ENCODE measurements around the gene MEX3D. TPM values are rescaled to one million over a fixed set of nuclear protein-coding genes. Genes with fewer than 3 reads are reported as not detected.

Gene MEX3D
- total and polyA plus RNA-seq, 2 experiments from 2014 or later, result 6.6 to 38.7 TPM

DNA sequence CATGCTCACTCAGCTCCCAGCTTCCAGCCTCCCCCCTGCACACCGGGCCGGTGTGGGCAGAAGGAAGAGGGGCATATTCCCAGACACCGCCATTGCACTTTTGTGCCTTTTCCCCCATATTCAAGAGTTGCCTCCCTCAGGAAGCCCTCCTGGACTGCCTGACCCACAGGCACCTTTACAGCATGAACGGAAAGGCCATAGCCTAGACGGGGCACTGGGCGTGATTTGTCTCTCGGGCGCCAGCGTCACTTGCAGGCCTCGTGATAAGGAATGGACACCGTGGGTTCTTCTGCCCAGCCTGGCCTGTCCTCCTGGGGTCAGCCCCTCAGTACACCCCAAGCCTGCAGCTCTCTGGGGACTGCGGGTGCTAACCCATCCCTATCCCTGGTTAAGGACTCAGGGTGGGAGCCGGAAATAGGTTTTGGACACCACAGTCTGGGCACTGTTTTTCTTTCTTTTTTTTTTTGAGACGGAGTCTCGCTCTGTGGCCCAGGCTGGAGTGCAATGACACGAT, 38.1 kb upstream of the MEX3D start:
- peak overlapping the region; percentile 76 for H3K4me2 ChIP-seq
- H3K36me3 ChIP-seq (replicated peaks; ENCODE audit: insufficient read depth, low read depth), result no peaks in the 10 kb centered on the region
- peaks cover 15% of the 10 kb centered on the region for H4K20me1 ChIP-seq (ENCODE audit: insufficient read depth, poor library complexity, severe bottlenecking)
- no peaks in the 10 kb centered on the region for H3K9me3 ChIP-seq (ENCODE audit: low read depth)
- H3K9me2 ChIP-seq (replicated peaks; ENCODE audit: insufficient read depth), result no peaks in the 10 kb centered on the region
- H3K79me2 ChIP-seq, result peaks cover 40% of the 10 kb centered on the region
- peak overlapping the region; percentile 32 for H2AFZ ChIP-seq
- H3K4me3 ChIP-seq, result peak overlapping the region; percentile 25
- WGBS (ENCODE audit: low lambda C conversion rate, missing lambda C conversion rate), result 29% methylated on average over 16 of the region's 16 CpGs
- H3K27ac ChIP-seq, result peak overlapping the region; percentile 83
- TF ChIP-seq, protein P1, sequence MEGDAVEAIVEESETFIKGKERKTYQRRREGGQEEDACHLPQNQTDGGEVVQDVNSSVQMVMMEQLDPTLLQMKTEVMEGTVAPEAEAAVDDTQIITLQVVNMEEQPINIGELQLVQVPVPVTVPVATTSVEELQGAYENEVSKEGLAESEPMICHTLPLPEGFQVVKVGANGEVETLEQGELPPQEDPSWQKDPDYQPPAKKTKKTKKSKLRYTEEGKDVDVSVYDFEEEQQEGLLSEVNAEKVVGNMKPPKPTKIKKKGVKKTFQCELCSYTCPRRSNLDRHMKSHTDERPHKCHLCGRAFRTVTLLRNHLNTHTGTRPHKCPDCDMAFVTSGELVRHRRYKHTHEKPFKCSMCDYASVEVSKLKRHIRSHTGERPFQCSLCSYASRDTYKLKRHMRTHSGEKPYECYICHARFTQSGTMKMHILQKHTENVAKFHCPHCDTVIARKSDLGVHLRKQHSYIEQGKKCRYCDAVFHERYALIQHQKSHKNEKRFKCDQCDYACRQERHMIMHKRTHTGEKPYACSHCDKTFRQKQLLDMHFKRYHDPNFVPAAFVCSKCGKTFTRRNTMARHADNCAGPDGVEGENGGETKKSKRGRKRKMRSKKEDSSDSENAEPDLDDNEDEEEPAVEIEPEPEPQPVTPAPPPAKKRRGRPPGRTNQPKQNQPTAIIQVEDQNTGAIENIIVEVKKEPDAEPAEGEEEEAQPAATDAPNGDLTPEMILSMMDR (IDR thresholded peaks at IDR 0.05; ENCODE audit: poor library complexity), result no peak
- TF ChIP-seq EZH2 (IDR thresholded peaks at IDR 0.05; ENCODE audit: borderline replicate concordance) (no peak), EZH2phosphoT487 (IDR thresholded peaks at IDR 0.05; ENCODE audit: low read depth, severe bottlenecking, unreplicated experiment) (no peak)
- no peaks in the 10 kb centered on the region for H3K27me3 ChIP-seq
- H3K4me1 ChIP-seq (ENCODE audit: insufficient read depth), result peaks cover 17% of the 10 kb centered on the region
- DNase-seq (ENCODE audit: low spot score), result no peak

- Histone ChIP-seq H3K9me2 (replicated peaks; ENCODE audit: insufficient read depth) (no peaks in the 10 kb centered on the region), H3K4me1 (ENCODE audit: insufficient read depth) (peaks cover 17% of the 10 kb centered on the region), H3K36me3 (replicated peaks; ENCODE audit: insufficient read depth, low read depth) (no peaks in the 10 kb centered on the region), H4K20me1 (ENCODE audit: insufficient read depth, poor library complexity, severe bottlenecking) (peaks cover 22% of the 10 kb centered on the region), H3K4me3 (peak within 1 kb of the TSS; percentile 92), H3K27me3 (no peaks in the 10 kb centered on the region), H2AFZ (peak within 1 kb of the TSS; percentile 87), H3K79me2 (peaks cover 47% of the 10 kb centered on the region), H3K27ac (peak within 1 kb of the TSS; percentile 83), H3K4me2 (peak within 1 kb of the TSS; percentile 82), H3K9me3 (ENCODE audit: low read depth) (no peaks in the 10 kb centered on the region)
- no peak for TF ChIP-seq EZH2 (IDR thresholded peaks at IDR 0.05; ENCODE audit: borderline replicate concordance)
- TF ChIP-seq, protein P1 (IDR thresholded peaks at IDR 0.05; ENCODE audit: poor library complexity), result peak; percentile 77
- peak; percentile 97 for DNase-seq (ENCODE audit: low spot score)
- under 1% methylated on average over 75 of the region's 79 CpGs for WGBS (ENCODE audit: low lambda C conversion rate, missing lambda C conversion rate)
Observed at GRCh38 chr19:1605236-1606137, 37.4 kb upstream of the MEX3D start, which contains the start of gene UQCR11. Gene UQCR11 (minus strand): TSS chr19:1605462. CDS start chr19:1605409, 53 bp downstream.

DNA sequence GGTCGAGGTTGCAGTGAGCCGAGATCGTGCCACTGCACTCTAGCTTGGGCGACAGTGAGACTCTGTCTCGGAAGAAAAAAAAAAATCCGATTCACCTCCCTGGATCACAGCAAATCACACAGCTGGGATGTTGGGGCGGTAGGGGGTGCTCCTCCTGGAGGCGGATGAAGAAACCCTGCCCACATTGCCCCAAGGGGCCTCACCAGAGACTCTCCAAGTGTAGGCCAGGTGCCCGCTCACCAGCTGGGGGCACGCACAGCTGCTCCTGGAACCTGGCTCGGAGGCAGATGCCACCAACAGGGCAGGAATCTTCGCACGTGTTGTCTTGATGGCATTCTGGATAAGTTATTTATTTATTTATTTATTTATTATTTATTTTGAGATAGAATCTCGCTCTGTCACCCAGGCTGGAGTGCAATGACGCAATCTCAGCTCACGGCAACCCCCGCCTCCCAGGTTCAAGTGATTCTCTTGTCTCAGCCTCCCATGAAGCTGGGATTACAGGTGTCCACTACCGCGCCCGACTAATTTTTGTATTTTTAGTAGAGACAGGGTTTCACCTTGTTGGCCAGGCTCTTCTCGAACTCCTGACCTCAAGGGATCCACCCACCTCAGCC, 34.1 kb upstream of the MEX3D start:
- TF ChIP-seq EZH2phosphoT487 (IDR thresholded peaks at IDR 0.05; ENCODE audit: low read depth, severe bottlenecking, unreplicated experiment), result no peak
- no peak for TF ChIP-seq EZH2 (IDR thresholded peaks at IDR 0.05; ENCODE audit: borderline replicate concordance)
- TF ChIP-seq, protein P1 (IDR thresholded peaks at IDR 0.05; ENCODE audit: poor library complexity), result no peak
- no peaks in the 10 kb centered on the region for H3K27me3 ChIP-seq
- no peak overlapping the region for H3K4me3 ChIP-seq
- no peak overlapping the region for H2AFZ ChIP-seq
- H3K4me1 ChIP-seq (ENCODE audit: insufficient read depth), result peaks cover 17% of the 10 kb centered on the region
- no peak for DNase-seq (ENCODE audit: low spot score)
- no peaks in the 10 kb centered on the region for H3K36me3 ChIP-seq (replicated peaks; ENCODE audit: insufficient read depth, low read depth)
- WGBS (ENCODE audit: low lambda C conversion rate, missing lambda C conversion rate), result 98% methylated on average over 21 of the region's 21 CpGs
- H3K27ac ChIP-seq, result no peak overlapping the region
- no peak overlapping the region for H3K4me2 ChIP-seq
- H4K20me1 ChIP-seq (ENCODE audit: insufficient read depth, poor library complexity, severe bottlenecking), result peaks cover 27% of the 10 kb centered on the region
- no peaks in the 10 kb centered on the region for H3K9me3 ChIP-seq (ENCODE audit: low read depth)
- H3K9me2 ChIP-seq (replicated peaks; ENCODE audit: insufficient read depth), result no peaks in the 10 kb centered on the region
- peaks cover 58% of the 10 kb centered on the region for H3K79me2 ChIP-seq

All from hepatocyte (in vitro differentiated cells).